ENCODE results near the gene MATN1.

Gene MATN1

DNA sequence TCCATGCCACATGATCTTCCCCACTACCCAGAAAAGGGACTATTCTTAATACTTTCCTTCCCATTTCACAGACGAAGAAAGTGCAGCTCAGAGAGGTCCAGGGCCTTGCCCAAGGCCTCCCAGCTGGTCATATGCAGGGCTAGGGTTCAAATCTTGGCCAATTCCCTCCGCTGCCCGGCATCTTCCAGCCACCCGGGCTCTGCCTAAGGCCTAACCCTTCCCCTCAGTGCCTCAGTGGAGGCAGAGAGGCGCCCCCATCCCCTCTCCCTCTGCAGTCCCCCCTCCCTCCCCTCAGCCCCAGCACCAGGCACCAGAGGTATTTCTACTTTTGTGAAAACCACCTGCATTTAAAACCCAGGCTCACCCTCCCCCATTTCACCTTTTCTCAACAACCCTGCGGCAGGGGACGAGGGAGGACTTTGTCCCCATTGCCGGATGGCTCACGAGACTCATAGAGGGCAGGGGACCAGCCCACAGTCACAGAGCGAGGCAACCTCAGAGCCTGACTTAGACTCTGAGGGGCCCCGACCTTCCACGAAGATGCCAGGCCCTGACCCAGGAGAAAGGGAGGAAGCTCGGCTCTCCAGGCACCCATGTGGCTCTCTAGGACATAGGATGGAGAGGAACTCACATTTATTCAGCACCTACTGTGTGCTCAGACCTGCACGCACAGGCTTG lies 21.9 kb upstream of the MATN1 start:
- DNase-seq, result no peak

GRCh38 chr1:30744060-30744756 lies 20.8 kb upstream of the MATN1 start:
- peak in 3 of 4 experiments; percentile 49 to 55 (median 54) for DNase-seq

- peak; percentile 81 to 93 (median 88) for DNase-seq
These were observed 20.2 kb upstream of the MATN1 start for GRCh38 chr1:30743584-30744059.

DNA sequence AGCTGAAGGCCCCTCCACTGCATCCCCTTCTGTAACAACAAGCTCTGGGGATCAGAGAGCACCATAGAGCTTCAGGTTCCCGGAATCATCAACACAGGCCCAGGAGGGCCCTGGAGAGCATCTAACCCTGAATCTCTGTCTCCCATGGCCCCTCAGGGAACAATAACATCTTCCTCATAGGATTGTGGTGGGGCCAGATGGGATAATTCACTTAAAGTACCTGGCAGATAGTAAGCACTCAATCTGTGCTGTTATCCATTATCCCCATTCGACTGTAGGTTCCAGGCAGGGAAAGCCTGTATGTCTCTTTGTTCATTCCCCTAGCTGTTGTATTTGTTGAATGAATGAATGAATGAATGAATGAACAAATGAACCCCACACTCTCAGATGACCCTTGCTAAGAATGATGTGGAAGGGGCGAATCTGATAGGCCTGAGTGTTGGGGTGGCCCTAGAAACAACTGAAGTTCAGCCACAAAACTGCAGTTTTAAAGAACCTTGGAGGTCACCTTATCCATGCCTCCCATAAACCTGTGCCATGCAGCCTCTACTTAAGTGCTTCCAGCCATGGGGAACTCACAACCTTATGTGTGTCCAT lies 19.7 kb upstream of the MATN1 start:
- DNase-seq, result peak in 1 of 4 experiments; percentile 20

- no peak for DNase-seq
These were observed 19.0 kb upstream of the MATN1 start for GRCh38 chr1:30742300-30742962.

- peak; percentile 51 to 65 (median 60) for DNase-seq
These were observed 18.0 kb upstream of the MATN1 start for GRCh38 chr1:30741239-30741894.

GRCh38 chr1:30740251-30741238 lies 17.2 kb upstream of the MATN1 start:
- peak in 2 of 4 experiments; percentile 36 to 50 for DNase-seq

DNA sequence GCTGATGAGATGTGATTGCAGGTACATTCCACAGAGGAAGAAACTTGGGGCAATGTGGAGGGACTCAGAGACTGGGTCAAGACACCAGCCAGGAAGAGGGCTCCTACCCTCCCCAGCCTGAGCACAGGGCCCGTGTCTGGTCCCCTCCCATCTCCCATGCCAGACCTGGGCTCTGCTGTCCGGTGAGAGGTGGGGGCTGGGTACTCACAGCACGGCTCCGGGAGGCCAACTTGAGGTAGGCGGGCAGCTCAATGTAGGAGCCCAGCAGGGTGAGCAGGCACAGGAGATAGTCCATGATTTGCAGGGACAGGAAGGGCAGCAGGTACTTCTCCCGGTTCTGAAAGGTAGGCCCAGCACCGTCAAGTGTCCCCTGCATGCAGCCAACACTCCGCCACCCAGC lies 16.2 kb upstream of the MATN1 start:
- no peak for DNase-seq

DNA sequence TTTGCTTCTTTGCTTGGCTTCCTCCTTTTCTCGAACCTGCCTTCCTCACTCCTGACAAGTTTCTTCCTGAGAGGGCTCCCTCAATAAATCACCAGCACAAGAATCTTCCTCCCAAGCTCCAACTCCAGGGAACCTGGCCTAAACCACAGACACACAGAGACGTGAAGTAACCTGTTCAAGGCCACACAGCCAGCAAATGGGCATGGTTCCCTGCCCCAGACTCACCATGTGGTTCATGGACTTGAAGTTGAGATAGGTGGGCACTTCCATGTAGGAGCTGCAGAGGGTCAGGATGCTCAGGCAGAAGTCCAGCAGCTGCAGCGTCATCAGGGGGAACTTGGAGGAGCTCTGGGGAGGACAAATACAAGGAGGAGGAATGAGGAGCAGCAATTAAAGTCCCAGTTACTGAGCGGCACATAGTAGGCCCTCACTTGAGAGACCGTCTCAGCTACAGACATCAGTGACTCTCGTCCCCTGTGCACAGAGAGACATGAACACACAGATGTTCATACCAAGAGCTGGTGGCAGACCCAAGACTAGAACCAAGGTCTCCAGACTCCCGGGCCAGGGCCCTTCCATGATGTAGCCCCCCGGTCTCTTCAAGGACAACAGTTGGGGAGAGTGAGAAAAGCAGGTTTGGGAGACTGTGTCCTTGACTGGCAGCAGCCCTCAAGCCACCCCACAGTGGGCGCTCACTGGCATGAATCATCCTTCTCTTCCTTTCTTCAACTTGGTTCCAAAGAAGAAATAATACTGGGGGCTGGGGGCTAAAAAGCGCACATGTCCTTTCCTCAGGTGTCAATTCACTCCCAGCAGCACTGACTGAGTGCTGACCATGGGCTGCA lies 15.6 kb upstream of the MATN1 start:
- no peak for DNase-seq

GRCh38 chr1:30738040-30738714 lies 14.8 kb upstream of the MATN1 start:
- no peak for DNase-seq

DNA sequence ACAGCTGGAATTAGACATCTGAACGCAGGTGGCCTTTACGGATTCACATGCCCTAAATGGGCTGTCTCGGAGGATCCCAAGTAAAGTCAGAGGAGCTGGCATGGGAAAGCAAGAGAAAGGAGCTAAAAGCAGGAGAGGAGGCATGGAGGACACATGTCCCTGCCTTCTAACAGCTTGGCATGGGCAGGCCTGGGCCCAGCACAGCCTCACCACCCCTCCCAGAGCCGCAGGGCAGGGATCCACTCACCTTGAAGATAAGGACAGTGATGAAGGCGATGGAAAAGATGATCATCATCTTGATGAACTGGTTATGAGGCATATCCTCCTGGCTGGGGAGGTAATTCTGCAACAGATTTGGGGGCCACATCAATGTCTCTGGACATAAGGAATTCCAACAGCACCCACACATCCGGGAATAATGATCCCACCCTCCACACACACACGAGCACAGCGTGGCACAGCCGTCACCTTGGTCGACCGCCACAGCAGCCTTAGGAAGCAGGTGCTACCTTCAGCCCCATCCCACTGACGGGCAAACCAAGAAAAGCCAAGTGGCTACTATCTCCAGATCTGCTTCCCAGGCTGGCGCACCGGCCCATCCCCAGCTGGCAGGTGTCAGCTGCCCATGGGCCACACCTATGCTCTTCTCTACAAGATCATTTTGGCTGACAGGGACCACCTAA lies 14.1 kb upstream of the MATN1 start:
- DNase-seq, result no peak

- DNase-seq, result no peak
These were observed 12.5 kb upstream of the MATN1 start for GRCh38 chr1:30735668-30736498.

- DNase-seq, result no peak
These were observed 11.7 kb upstream of the MATN1 start for GRCh38 chr1:30735124-30735523.

DNA sequence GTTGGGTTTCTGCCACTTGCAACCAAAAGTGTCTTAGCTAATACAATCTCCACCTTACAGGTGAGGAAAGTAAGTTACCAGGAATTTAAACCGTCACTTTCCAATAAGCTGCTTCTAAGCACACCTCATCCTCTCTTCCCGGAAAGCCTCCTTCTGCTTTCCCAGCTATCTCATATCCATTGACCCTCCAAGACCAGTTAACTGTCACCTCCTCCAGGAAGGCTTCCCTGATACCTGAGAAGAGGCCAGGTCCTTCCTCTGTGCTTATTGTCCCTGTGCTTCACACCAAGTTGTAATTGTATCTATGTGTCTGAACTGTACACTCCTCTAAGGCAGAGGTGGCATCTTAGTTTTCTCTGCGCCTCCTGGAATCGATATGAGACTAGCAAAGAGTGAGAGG lies 11.2 kb upstream of the MATN1 start:
- no peak for DNase-seq

GRCh38 chr1:30734106-30734505 lies 10.7 kb upstream of the MATN1 start:
- DNase-seq, result no peak

DNA sequence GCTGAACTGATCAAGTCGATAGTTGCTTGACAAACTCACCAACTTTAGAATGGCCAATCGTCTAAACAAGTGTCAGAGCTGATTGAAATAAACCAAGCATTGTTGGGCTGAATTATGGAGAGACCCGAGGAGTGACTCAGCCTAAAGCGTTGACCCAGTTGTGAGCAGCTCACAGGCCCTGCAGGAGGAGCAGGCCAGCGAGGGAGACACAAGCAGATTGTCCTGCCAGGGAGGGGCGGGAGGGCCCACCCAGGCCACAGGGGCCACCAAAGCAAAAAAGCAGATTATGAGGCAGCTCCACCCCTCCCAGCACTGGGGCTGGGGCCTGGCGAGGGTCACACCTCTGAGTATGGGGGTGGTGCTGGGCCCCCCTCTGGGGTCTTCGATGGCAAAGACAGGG lies 10.1 kb upstream of the MATN1 start:
- no peak for DNase-seq

- peak in 3 of 4 experiments; percentile 47 to 58 (median 52) for DNase-seq
These were observed 9.1 kb upstream of the MATN1 start for GRCh38 chr1:30732277-30732996.

All from suppressor macrophage (primary cell).